Neural crest cell (in vitro differentiated cells): ENCODE results near the gene A2M. TPM values are rescaled to one million over a fixed set of nuclear protein-coding genes. Genes with fewer than 3 reads are reported as not detected.

Experiments
- DNase-seq: peaks from one replicate; pipeline ENCODE4 v3.0.0; 2021; ENCODE audit warnings: low read depth, mixed read lengths, low spot score
- H3K27ac Mint-ChIP-seq: one replicate; pipeline ENCODE4 v1.8.0; 2021; ENCODE audit warnings: mild to moderate bottlenecking, mixed read lengths; ENCODE audit not compliant: unreplicated experiment
- H3K27me3 Mint-ChIP-seq: 2 replicates; pipeline ENCODE4 v1.8.0; 2021; ENCODE audit warnings: low read depth, mild to moderate bottlenecking, mixed read lengths
- H3K36me3 Mint-ChIP-seq: 2 replicates; pipeline ENCODE4 v1.8.0; 2021; ENCODE audit warnings: low read depth, mild to moderate bottlenecking, mixed read lengths
- H3K4me1 Mint-ChIP-seq: 2 replicates; pipeline ENCODE4 v1.8.0; 2021; ENCODE audit warnings: mixed read lengths
- H3K4me3 Mint-ChIP-seq: one replicate; pipeline ENCODE4 v1.8.0; 2021; ENCODE audit warnings: mild to moderate bottlenecking, mixed read lengths
- H3K9me3 Mint-ChIP-seq: 2 replicates; pipeline ENCODE4 v1.8.0; 2021; ENCODE audit warnings: mixed read lengths
- CTCF ChIP-seq: fragments of 200-600 bp; sonication (generic); conservative IDR thresholded peaks from 2 replicates; pipeline ENCODE4 v1.5.0; 2021; ENCODE audit warnings: antibody characterized with exemption, mild to moderate bottlenecking
- total RNA-seq: library from RNA; stranded (reverse); gene quantifications from 2 replicates; pipeline ENCODE4 v1.2.1, GENCODE V29; 2021

A2M gene
- total RNA-seq, 1 donor from 2014 or later, result 66.4 TPM

- no peak for TF ChIP-seq CTCF
- Mint-ChIP-seq H3K27ac (no peak overlapping the region), H3K4me3 (no peak overlapping the region), H3K9me3 (no peaks in the 10 kb centered on the region), H3K36me3 (no peaks in the 10 kb centered on the region), H3K4me1 (no peaks in the 10 kb centered on the region), H3K27me3 (no peaks in the 10 kb centered on the region)
- DNase-seq, result no peak
These were observed 14.6 kb downstream of the A2M start for GRCh38 chr12:9101018-9101687.

- Mint-ChIP-seq H3K4me3 (no peak overlapping the region), H3K9me3 (no peaks in the 10 kb centered on the region), H3K27me3 (no peaks in the 10 kb centered on the region), H3K36me3 (no peaks in the 10 kb centered on the region), H3K4me1 (no peaks in the 10 kb centered on the region), H3K27ac (no peak overlapping the region)
- DNase-seq, result no peak
- TF ChIP-seq CTCF, result no peak
These were observed 16.0 kb downstream of the A2M start for GRCh38 chr12:9099552-9100190.

- no peak overlapping the region for H3K4me3 Mint-ChIP-seq
- H3K4me1 Mint-ChIP-seq, result no peaks in the 10 kb centered on the region
- H3K36me3 Mint-ChIP-seq, result no peaks in the 10 kb centered on the region
- no peaks in the 10 kb centered on the region for H3K27me3 Mint-ChIP-seq
- no peak for TF ChIP-seq CTCF
- no peak for DNase-seq
- no peak overlapping the region for H3K27ac Mint-ChIP-seq
- no peaks in the 10 kb centered on the region for H3K9me3 Mint-ChIP-seq
These were observed 17.2 kb downstream of the A2M start for GRCh38 chr12:9098463-9099026.

GRCh38 chr12:9098115-9098452 lies 17.6 kb downstream of the A2M start:
- no peak for DNase-seq
- H3K4me3 Mint-ChIP-seq, result no peak overlapping the region
- no peak overlapping the region for H3K27ac Mint-ChIP-seq
- no peaks in the 10 kb centered on the region for H3K4me1 Mint-ChIP-seq
- H3K27me3 Mint-ChIP-seq, result no peaks in the 10 kb centered on the region
- TF ChIP-seq CTCF, result no peak
- H3K36me3 Mint-ChIP-seq, result no peaks in the 10 kb centered on the region
- no peaks in the 10 kb centered on the region for H3K9me3 Mint-ChIP-seq

GRCh38 chr12:9096563-9097176 lies 19.0 kb downstream of the A2M start:
- H3K27me3 Mint-ChIP-seq, result no peaks in the 10 kb centered on the region
- H3K36me3 Mint-ChIP-seq, result no peaks in the 10 kb centered on the region
- no peaks in the 10 kb centered on the region for H3K9me3 Mint-ChIP-seq
- no peaks in the 10 kb centered on the region for H3K4me1 Mint-ChIP-seq
- DNase-seq, result no peak
- no peak overlapping the region for H3K4me3 Mint-ChIP-seq
- TF ChIP-seq CTCF, result no peak
- H3K27ac Mint-ChIP-seq, result no peak overlapping the region
